ENCODE data around the gene IRS1. TPM values are rescaled to one million over a fixed set of nuclear protein-coding genes. Genes with fewer than 3 reads are reported as not detected.

The IRS1 gene
- total and polyA plus RNA-seq, 8 donors, result 2.1 to 26.8 (median 11.9) TPM

- DNase-seq, result no peak
- Histone ChIP-seq H3K27me3 (no peaks in the 10 kb centered on the region), H3K27ac (no peak overlapping the region), H3K36me3 (no peaks in the 10 kb centered on the region), H3K9me3 (peaks cover 0 to 4% (median 0%) of the 10 kb centered on the region in 4 donors), H3K4me3 (no peak overlapping the region), H3K4me1 (no peaks in the 10 kb centered on the region)
- 44 to 72% (median 66%) methylated on average over 2 of the region's 2 CpGs for WGBS, 5 donors
- intact Hi-C loops (cut with DNase I; ENCODE audit: low total_unique reads), result no loop called here
- TF ChIP-seq POLR2A (IDR thresholded peaks at IDR 0.05), result no peak
- no peak for TF ChIP-seq EP300 (IDR thresholded peaks at IDR 0.05)
- TF ChIP-seq CTCF (IDR thresholded peaks at IDR 0.05), result no peak
- TF ChIP-seq POLR2AphosphoS5 (IDR thresholded peaks at IDR 0.05), result no peak
Measured at GRCh38 chr2:226828191-226828590, 28.6 kb upstream of the IRS1 start.

GRCh38 chr2:226825056-226825455 lies 25.4 kb upstream of the IRS1 start:
- DNase-seq, result no peak
- H3K36me3 ChIP-seq, result no peaks in the 10 kb centered on the region
- no peak overlapping the region for H3K4me3 ChIP-seq
- no peaks in the 10 kb centered on the region for H3K4me1 ChIP-seq
- H3K27ac ChIP-seq, result no peak overlapping the region
- H3K27me3 ChIP-seq, result no peaks in the 10 kb centered on the region
- TF ChIP-seq POLR2AphosphoS5 (IDR thresholded peaks at IDR 0.05) (no peak), CTCF (IDR thresholded peaks at IDR 0.05) (no peak), POLR2A (IDR thresholded peaks at IDR 0.05) (no peak), EP300 (IDR thresholded peaks at IDR 0.05) (no peak)
- H3K9me3 ChIP-seq, result peaks cover 0 to 4% (median 0%) of the 10 kb centered on the region in 4 donors
- 60 to 75% (median 74%) methylated on average over 2 of the region's 2 CpGs for WGBS, 5 donors
- intact Hi-C loops (cut with DNase I; ENCODE audit: low total_unique reads), result no loop called here

- Histone ChIP-seq H3K4me3 (no peak overlapping the region), H3K9me3 (peaks cover 0 to 4% (median 0%) of the 10 kb centered on the region in 4 donors), H3K27ac (no peak overlapping the region), H3K27me3 (no peaks in the 10 kb centered on the region), H3K36me3 (no peaks in the 10 kb centered on the region), H3K4me1 (no peaks in the 10 kb centered on the region)
- DNase-seq, result no peak
- TF ChIP-seq EP300 (IDR thresholded peaks at IDR 0.05), result no peak
- TF ChIP-seq POLR2A (IDR thresholded peaks at IDR 0.05), result no peak
- TF ChIP-seq CTCF (IDR thresholded peaks at IDR 0.05), result no peak
- TF ChIP-seq POLR2AphosphoS5 (IDR thresholded peaks at IDR 0.05), result no peak
- 56 to 80% (median 74%) methylated on average over 3 of the region's 3 CpGs for WGBS, 5 donors
- intact Hi-C loops (cut with DNase I; ENCODE audit: low total_unique reads), result no loop called here
Measured at GRCh38 chr2:226818930-226819329, 19.3 kb upstream of the IRS1 start.

- Histone ChIP-seq H3K9me3 (no peaks in the 10 kb centered on the region), H3K4me1 (no peaks in the 10 kb centered on the region), H3K27ac (no peak overlapping the region), H3K27me3 (no peaks in the 10 kb centered on the region), H3K36me3 (no peaks in the 10 kb centered on the region), H3K4me3 (no peak overlapping the region)
- 97 to 100% (median 97%) methylated on average over 1 of the region's 1 CpG for WGBS, 5 donors
- DNase-seq, result peak in 1 of 2 donors; percentile 34
- intact Hi-C loops (cut with DNase I; ENCODE audit: low total_unique reads), result no loop called here
- TF ChIP-seq CTCF (IDR thresholded peaks at IDR 0.05) (no peak), POLR2A (IDR thresholded peaks at IDR 0.05) (no peak), POLR2AphosphoS5 (IDR thresholded peaks at IDR 0.05) (no peak), EP300 (IDR thresholded peaks at IDR 0.05) (no peak)
Measured at GRCh38 chr2:226813148-226813701, 13.6 kb upstream of the IRS1 start.

Measured in stomach (tissue), 9 donors.